Measurements from ENCODE around the gene MAPT.

GRCh38 chr17:46031440-46031839 is 137.1 kb downstream of the MAPT start:
- no peak for TF ChIP-seq CTCF (IDR thresholded peaks at IDR 0.05)
- TF ChIP-seq EZH2 (IDR thresholded peaks at IDR 0.05) = no peak
- TF ChIP-seq EZH2phosphoT487 (IDR thresholded peaks at IDR 0.05) = no peak
